ACC112 (cell line): ENCODE data around the gene PHLDB3.
"Not testable (repeated sequence)": the region's sequence is repeated elsewhere in the genome, so short reads cannot be mapped to it uniquely, and the experiment has no call there.

ENCODE experiments used
- H2AFZ ChIP-seq: fragments of 200-600 bp; sonication (generic); one replicate; pipeline ENCODE4 v1.6.0; 2017; ENCODE audit warnings: antibody characterized with exemption, low read length; ENCODE audit not compliant: unreplicated experiment
- H3K27ac ChIP-seq: fragments of 200-600 bp; sonication (generic); 2 replicates; pipeline ENCODE4 v1.5.1; 2014; ENCODE audit warnings: low read depth, mild to moderate bottlenecking, antibody characterized with exemption, low read length, moderate library complexity
- H3K27me3 ChIP-seq: fragments of 200-600 bp; sonication (generic); 2 replicates; pipeline ENCODE4 v1.6.1; 2014; ENCODE audit warnings: mild to moderate bottlenecking, antibody characterized with exemption, low read length, moderate library complexity, mixed read lengths; ENCODE audit not compliant: insufficient read depth
- H3K36me3 ChIP-seq: fragments of 200-600 bp; sonication (generic); 2 replicates; pipeline ENCODE4 v1.6.1; 2016; ENCODE audit warnings: mild to moderate bottlenecking, antibody characterized with exemption, low read length, moderate library complexity, mixed read lengths; ENCODE audit not compliant: insufficient read depth
- H3K4me1 ChIP-seq: fragments of 200-600 bp; sonication (generic); one replicate; pipeline ENCODE4 v1.6.1; 2016; ENCODE audit warnings: low read length, mixed read lengths; ENCODE audit not compliant: insufficient read depth, unreplicated experiment, control insufficient read depth
- H3K4me3 ChIP-seq: fragments of 200-600 bp; sonication (generic); 2 replicates; pipeline ENCODE4 v1.5.1; 2014; ENCODE audit warnings: mild to moderate bottlenecking, low read depth, low read length
- H3K79me2 ChIP-seq: fragments of 200-600 bp; sonication (generic); one replicate; pipeline ENCODE4 v1.6.0; 2016; ENCODE audit warnings: low read length; ENCODE audit not compliant: control insufficient read depth, unreplicated experiment, insufficient read depth

PHLDB3 gene

DNA sequence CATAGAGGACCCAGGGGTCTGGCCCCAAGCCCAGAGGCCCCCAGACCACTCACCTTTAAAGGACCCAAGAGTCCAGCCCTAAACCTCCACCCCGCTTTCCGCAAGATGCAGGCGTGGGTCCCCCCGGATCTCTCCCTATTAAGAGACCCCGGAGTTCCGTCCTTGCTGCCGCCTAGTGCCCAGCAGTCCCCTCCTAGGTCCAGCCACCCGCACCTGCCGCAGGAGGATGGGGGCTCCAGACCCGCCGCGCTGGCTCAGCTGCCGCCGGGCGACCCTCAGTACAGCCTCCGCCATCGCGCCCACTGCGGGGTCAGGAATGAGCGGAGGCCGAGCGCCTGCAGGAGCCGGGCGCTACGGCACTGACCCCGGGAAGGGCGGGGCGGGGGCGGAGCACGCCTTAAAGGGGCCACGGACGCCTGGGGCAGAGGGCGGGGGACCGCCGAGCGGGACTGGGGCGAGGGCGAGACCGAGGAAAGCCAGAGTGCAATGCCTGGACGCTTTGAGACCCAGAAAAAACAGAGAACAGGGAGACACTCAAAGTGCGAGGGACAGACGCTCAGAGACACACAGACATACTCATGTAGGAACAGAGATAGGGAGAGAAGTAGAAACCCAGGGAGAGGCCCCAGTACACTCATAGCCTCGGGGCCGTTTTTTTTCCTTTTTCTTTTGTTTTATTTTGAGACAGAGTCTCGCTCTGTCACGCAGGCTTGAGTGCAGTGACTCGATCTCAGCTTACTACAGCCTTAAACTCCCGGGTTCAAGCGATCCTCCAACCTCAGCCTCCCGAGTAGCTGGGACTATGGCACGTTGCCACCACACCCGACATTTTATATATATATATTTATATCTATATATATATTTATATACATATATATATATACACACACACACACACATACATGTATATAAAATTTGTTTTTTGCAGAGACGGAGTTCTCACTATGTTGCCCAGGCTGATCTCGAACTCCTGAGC, 22.6 kb upstream of the PHLDB3 start, which contains the start of gene ETHE1:
ETHE1 (minus strand) TSS at position 318 of the 976 bp plus-strand sequence; CDS start at position 294, 24 bp downstream.
- peak within 1 kb of the TSS; percentile 57 for H3K27ac ChIP-seq

GRCh38 chr19:43525836-43526771, 21.6 kb upstream of the PHLDB3 start:
- Histone ChIP-seq H2AFZ (peak overlapping the region; percentile 81), H3K79me2 (no peaks in the 10 kb centered on the region), H3K27me3 (no peaks in the 10 kb centered on the region), H3K36me3 (no peaks in the 10 kb centered on the region), H3K27ac (no peak overlapping the region), H3K4me1 (peaks cover 3% of the 10 kb centered on the region), H3K4me3 (peak overlapping the region; percentile 90)

More for the DNA sequence above, 22.6 kb upstream of the PHLDB3 start, which contains the start of gene ETHE1:
- Histone ChIP-seq H3K79me2 (no peaks in the 10 kb centered on the region), H3K4me1 (peaks cover 3% of the 10 kb centered on the region), H3K4me3 (peak within 1 kb of the TSS; percentile 90), H3K27me3 (no peaks in the 10 kb centered on the region), H2AFZ (peak within 1 kb of the TSS; percentile 81), H3K36me3 (no peaks in the 10 kb centered on the region)

GRCh38 chr19:43524922-43525835, 20.6 kb upstream of the PHLDB3 start:
- Histone ChIP-seq H3K79me2 (no peaks in the 10 kb centered on the region), H2AFZ (no peak overlapping the region), H3K4me1 (peaks cover 3% of the 10 kb centered on the region), H3K4me3 (peak overlapping the region; percentile 90), H3K36me3 (no peaks in the 10 kb centered on the region), H3K27ac (no peak overlapping the region), H3K27me3 (no peaks in the 10 kb centered on the region)

- not testable (repeated sequence) for H3K27ac ChIP-seq, H3K4me1 ChIP-seq, H3K27me3 ChIP-seq, H3K36me3 ChIP-seq, H3K4me3 ChIP-seq, H3K79me2 ChIP-seq, H2AFZ ChIP-seq
These were observed 19.1 kb upstream of the PHLDB3 start for GRCh38 chr19:43523696-43524095.

- no peaks in the 10 kb centered on the region for H3K27me3 ChIP-seq
- no peak overlapping the region for H3K27ac ChIP-seq
- no peak overlapping the region for H3K4me3 ChIP-seq
- no peaks in the 10 kb centered on the region for H3K36me3 ChIP-seq
- H3K4me1 ChIP-seq = peaks cover 3% of the 10 kb centered on the region
- no peaks in the 10 kb centered on the region for H3K79me2 ChIP-seq
- H2AFZ ChIP-seq = no peak overlapping the region
These were observed 18.4 kb upstream of the PHLDB3 start for GRCh38 chr19:43522929-43523328.

GRCh38 chr19:43519436-43520088, 15.0 kb upstream of the PHLDB3 start:
- no peaks in the 10 kb centered on the region for H3K36me3 ChIP-seq
- H3K27ac ChIP-seq = no peak overlapping the region
- no peaks in the 10 kb centered on the region for H3K27me3 ChIP-seq
- H3K4me3 ChIP-seq = no peak overlapping the region
- H2AFZ ChIP-seq = no peak overlapping the region
- H3K79me2 ChIP-seq = no peaks in the 10 kb centered on the region
- H3K4me1 ChIP-seq = no peaks in the 10 kb centered on the region

- no peak overlapping the region for H3K27ac ChIP-seq
These were observed 13.5 kb upstream of the PHLDB3 start for GRCh38 chr19:43518051-43518450.

DNA sequence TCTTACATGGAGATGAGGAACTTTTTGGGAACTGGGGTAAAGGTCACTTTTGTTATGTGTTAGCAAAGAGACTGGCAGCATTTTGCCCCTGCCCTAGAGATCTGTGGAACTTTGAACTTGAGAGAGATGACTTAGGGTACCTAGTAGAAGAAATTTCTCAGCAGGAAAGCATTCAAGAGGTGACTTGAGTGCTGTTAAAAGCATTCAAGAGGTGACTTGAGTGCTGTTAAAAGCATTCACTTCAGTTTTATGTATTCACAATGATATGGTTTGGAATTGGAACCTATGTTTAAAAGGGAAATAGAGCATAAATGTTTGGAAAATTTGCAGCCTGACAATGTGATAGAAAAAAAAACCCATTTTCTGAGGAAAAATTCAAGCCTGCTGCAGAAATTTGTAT, 7.9 kb upstream of the PHLDB3 start:
- H3K79me2 ChIP-seq, H3K4me3 ChIP-seq, H3K27me3 ChIP-seq, H2AFZ ChIP-seq, H3K4me1 ChIP-seq, H3K27ac ChIP-seq, H3K36me3 ChIP-seq: not testable (repeated sequence)

More at GRCh38 chr19:43518051-43518450, 13.5 kb upstream of the PHLDB3 start:
- H3K79me2 ChIP-seq = no peaks in the 10 kb centered on the region
- H3K27me3 ChIP-seq = no peaks in the 10 kb centered on the region
- H2AFZ ChIP-seq = no peak overlapping the region
- no peaks in the 10 kb centered on the region for H3K4me1 ChIP-seq
- H3K36me3 ChIP-seq = no peaks in the 10 kb centered on the region
- H3K4me3 ChIP-seq = no peak overlapping the region

DNA sequence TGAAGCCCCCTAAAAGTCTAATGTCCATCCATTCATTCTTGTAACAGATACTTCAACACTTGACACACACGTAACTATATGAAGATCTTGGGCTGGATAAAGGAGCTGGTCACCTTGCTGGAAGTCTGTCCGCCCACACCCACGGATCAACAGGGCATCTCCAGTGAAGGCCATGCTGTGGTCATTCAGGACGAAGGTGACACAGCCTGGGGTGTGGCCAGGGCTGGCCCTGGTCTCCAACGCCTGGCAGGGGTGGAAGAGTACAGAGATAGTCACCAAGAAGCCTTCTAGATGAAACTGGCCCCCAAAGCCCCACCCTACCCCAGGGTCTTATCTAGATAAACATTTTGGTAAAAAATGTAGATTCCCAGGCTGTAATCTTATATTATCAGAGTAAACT, 6.8 kb upstream of the PHLDB3 start:
- no peaks in the 10 kb centered on the region for H3K4me1 ChIP-seq
- H3K4me3 ChIP-seq = no peak overlapping the region
- no peaks in the 10 kb centered on the region for H3K79me2 ChIP-seq
- no peak overlapping the region for H3K27ac ChIP-seq
- H3K27me3 ChIP-seq = no peaks in the 10 kb centered on the region
- H2AFZ ChIP-seq = no peak overlapping the region
- no peaks in the 10 kb centered on the region for H3K36me3 ChIP-seq
